SU-DHL-6 (cell line): Measurements from ENCODE around the gene PRKN.

Experiments
- H2AFZ ChIP-seq: fragments of 200-600 bp; sonication (generic); 2 replicates; pipeline ENCODE4 v1.6.1; 2014; ENCODE audit warnings: low read depth, mild to moderate bottlenecking, moderate library complexity, mixed read lengths, antibody characterized with exemption, low read length; ENCODE audit not compliant: severe bottlenecking
- H3F3A ChIP-seq: fragments of 200-600 bp; shearing (Covaris generic); 2 replicates; pipeline ENCODE4 v1.6.0; 2016; ENCODE audit warnings: antibody characterized with exemption, mild to moderate bottlenecking; ENCODE audit not compliant: insufficient read depth
- H3K27ac ChIP-seq: fragments of 200-600 bp; sonication (generic); 2 replicates; pipeline ENCODE4 v1.5.1; 2016; ENCODE audit warnings: low read depth, mild to moderate bottlenecking, low read length, moderate library complexity, mixed read lengths
- H3K27me3 ChIP-seq: fragments of 200-600 bp; sonication (generic), shearing (Covaris generic); 2 replicates; pipeline ENCODE4 v1.6.0; 2014; ENCODE audit warnings: mild to moderate bottlenecking, low read length
- H3K36me3 ChIP-seq: fragments of 200-600 bp; sonication (generic); 2 replicates; pipeline ENCODE4 v1.6.1; 2014; ENCODE audit warnings: mild to moderate bottlenecking, low read length, mixed read lengths
- H3K4me2 ChIP-seq: fragments of 300-600, 200-600 bp; shearing (Covaris generic), sonication (generic); 2 replicates; pipeline ENCODE4 v1.6.0; 2014; ENCODE audit warnings: low read length, low read depth, mild to moderate bottlenecking; ENCODE audit not compliant: poor library complexity, severe bottlenecking
- H3K4me3 ChIP-seq: fragments of 200-600 bp; sonication (generic); 2 replicates; pipeline ENCODE4 v1.5.1; 2014; ENCODE audit warnings: antibody characterized with exemption, low read length, mild to moderate bottlenecking, mixed read lengths; ENCODE audit not compliant: insufficient read depth, poor library complexity, severe bottlenecking
- H3K79me2 ChIP-seq: fragments of 200-600 bp; sonication (generic); 2 replicates; pipeline ENCODE4 v1.6.1; 2014; ENCODE audit warnings: mild to moderate bottlenecking, low read length, moderate library complexity; ENCODE audit not compliant: insufficient read depth
- H3K9ac ChIP-seq: fragments of 200-600 bp; sonication (generic); 2 replicates; pipeline ENCODE4 v1.7.0; 2014; ENCODE audit warnings: mild to moderate bottlenecking, low read length
- H3K9me2 ChIP-seq: fragments of 200-600 bp; sonication (generic); replicated peaks from 2 replicates; pipeline ENCODE4 v1.6.1; 2014; ENCODE audit warnings: low read length; ENCODE audit not compliant: insufficient read depth
- H3K9me3 ChIP-seq: fragments of 200-600 bp; sonication (generic); 2 replicates; pipeline ENCODE4 v1.6.1; 2014; ENCODE audit warnings: low read length, mixed read lengths; ENCODE audit not compliant: insufficient read depth
- H4K20me1 ChIP-seq: fragments of 200-600 bp; sonication (generic); 2 replicates; pipeline ENCODE4 v1.6.1; 2014; ENCODE audit warnings: low read depth, mild to moderate bottlenecking, antibody characterized with exemption, low read length, moderate library complexity, mixed read lengths
- EZH2phosphoT487 ChIP-seq: fragments of 200-600 bp; sonication (generic), shearing (Covaris generic); conservative IDR thresholded peaks from 2 replicates; pipeline ENCODE4 v1.6.1; 2018; ENCODE audit warnings: mild to moderate bottlenecking, antibody characterized with exemption, low read length, moderate library complexity, mixed read lengths
- TF ChIP-seq, protein P1 (sequence below): fragments of 200-600 bp; sonication (generic); IDR thresholded peaks from one replicate; pipeline ENCODE4 v1.5.1; 2017; ENCODE audit warnings: antibody characterized with exemption, mild to moderate bottlenecking, low read length, moderate library complexity; ENCODE audit not compliant: insufficient read depth, poor library complexity, severe bottlenecking

PRKN gene

GRCh38 chr6:161744211-161745067, 983.1 kb downstream of the PRKN start:
- TF ChIP-seq EZH2phosphoT487: no peak
- TF ChIP-seq, protein P1, sequence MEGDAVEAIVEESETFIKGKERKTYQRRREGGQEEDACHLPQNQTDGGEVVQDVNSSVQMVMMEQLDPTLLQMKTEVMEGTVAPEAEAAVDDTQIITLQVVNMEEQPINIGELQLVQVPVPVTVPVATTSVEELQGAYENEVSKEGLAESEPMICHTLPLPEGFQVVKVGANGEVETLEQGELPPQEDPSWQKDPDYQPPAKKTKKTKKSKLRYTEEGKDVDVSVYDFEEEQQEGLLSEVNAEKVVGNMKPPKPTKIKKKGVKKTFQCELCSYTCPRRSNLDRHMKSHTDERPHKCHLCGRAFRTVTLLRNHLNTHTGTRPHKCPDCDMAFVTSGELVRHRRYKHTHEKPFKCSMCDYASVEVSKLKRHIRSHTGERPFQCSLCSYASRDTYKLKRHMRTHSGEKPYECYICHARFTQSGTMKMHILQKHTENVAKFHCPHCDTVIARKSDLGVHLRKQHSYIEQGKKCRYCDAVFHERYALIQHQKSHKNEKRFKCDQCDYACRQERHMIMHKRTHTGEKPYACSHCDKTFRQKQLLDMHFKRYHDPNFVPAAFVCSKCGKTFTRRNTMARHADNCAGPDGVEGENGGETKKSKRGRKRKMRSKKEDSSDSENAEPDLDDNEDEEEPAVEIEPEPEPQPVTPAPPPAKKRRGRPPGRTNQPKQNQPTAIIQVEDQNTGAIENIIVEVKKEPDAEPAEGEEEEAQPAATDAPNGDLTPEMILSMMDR: no peak
- Histone ChIP-seq H3K9ac (no peak overlapping the region), H3K79me2 (no peaks in the 10 kb centered on the region), H3K9me2 (no peaks in the 10 kb centered on the region), H3F3A (no peaks in the 10 kb centered on the region), H3K4me2 (no peak overlapping the region), H3K9me3 (no peaks in the 10 kb centered on the region), H2AFZ (no peak overlapping the region), H3K27me3 (no peaks in the 10 kb centered on the region), H4K20me1 (no peaks in the 10 kb centered on the region), H3K36me3 (no peaks in the 10 kb centered on the region), H3K27ac (no peak overlapping the region), H3K4me3 (no peak overlapping the region)

- TF ChIP-seq, protein P1: no peak
- no peak for TF ChIP-seq EZH2phosphoT487
- no peaks in the 10 kb centered on the region for H3K79me2 ChIP-seq
- H2AFZ ChIP-seq: no peak overlapping the region
- no peak overlapping the region for H3K4me3 ChIP-seq
- no peak overlapping the region for H3K4me2 ChIP-seq
- H3K9me2 ChIP-seq: no peaks in the 10 kb centered on the region
- no peaks in the 10 kb centered on the region for H3F3A ChIP-seq
- H3K9me3 ChIP-seq: no peaks in the 10 kb centered on the region
- H3K36me3 ChIP-seq: no peaks in the 10 kb centered on the region
- H3K27me3 ChIP-seq: no peaks in the 10 kb centered on the region
- no peaks in the 10 kb centered on the region for H4K20me1 ChIP-seq
- no peak overlapping the region for H3K9ac ChIP-seq
- no peak overlapping the region for H3K27ac ChIP-seq
These were observed 983.9 kb downstream of the PRKN start for GRCh38 chr6:161743509-161744178.

GRCh38 chr6:161740486-161740885, 987.1 kb downstream of the PRKN start:
- Histone ChIP-seq H2AFZ (no peak overlapping the region), H3K9ac (no peak overlapping the region), H3K9me2 (no peaks in the 10 kb centered on the region), H3K4me2 (no peak overlapping the region), H3F3A (no peaks in the 10 kb centered on the region), H3K4me3 (no peak overlapping the region), H3K9me3 (no peaks in the 10 kb centered on the region), H3K79me2 (no peaks in the 10 kb centered on the region), H4K20me1 (no peaks in the 10 kb centered on the region), H3K36me3 (no peaks in the 10 kb centered on the region), H3K27ac (no peak overlapping the region), H3K27me3 (no peaks in the 10 kb centered on the region)
- TF ChIP-seq, protein P1: no peak
- no peak for TF ChIP-seq EZH2phosphoT487
